ENCODE results near the gene JAKMIP1.
"Not testable (repeated sequence)": the region's sequence is repeated elsewhere in the genome, so short reads cannot be mapped to it uniquely, and the experiment has no call there.

JAKMIP1 gene

GRCh38 chr4:6013564-6013963 lies 186.8 kb downstream of the JAKMIP1 start:
- DNase-seq (ENCODE audit: low read depth), result no peak

GRCh38 chr4:6012200-6012599 lies 188.1 kb downstream of the JAKMIP1 start:
- no peak for DNase-seq (ENCODE audit: low read depth)

GRCh38 chr4:6011686-6012085 lies 188.7 kb downstream of the JAKMIP1 start:
- no peak for DNase-seq (ENCODE audit: low read depth)

- no peak for DNase-seq (ENCODE audit: low read depth)
Measured at GRCh38 chr4:6011271-6011671, 189.1 kb downstream of the JAKMIP1 start.

GRCh38 chr4:6010789-6011188 lies 189.6 kb downstream of the JAKMIP1 start:
- DNase-seq (ENCODE audit: low read depth), result no peak

GRCh38 chr4:6009452-6009851 lies 190.9 kb downstream of the JAKMIP1 start:
- DNase-seq (ENCODE audit: low read depth), result no peak

GRCh38 chr4:6008766-6009385 lies 191.5 kb downstream of the JAKMIP1 start:
- no peak for DNase-seq (ENCODE audit: low read depth)

GRCh38 chr4:6008092-6008551 lies 192.2 kb downstream of the JAKMIP1 start:
- DNase-seq (ENCODE audit: low read depth), result no peak

- no peak for DNase-seq (ENCODE audit: low read depth)
Measured at GRCh38 chr4:6005175-6005574, 195.2 kb downstream of the JAKMIP1 start.

GRCh38 chr4:6003485-6003884 lies 196.9 kb downstream of the JAKMIP1 start:
- DNase-seq (ENCODE audit: low read depth), result not testable (repeated sequence)

- DNase-seq (ENCODE audit: low read depth), result no peak
Measured at GRCh38 chr4:6002926-6003325, 197.4 kb downstream of the JAKMIP1 start.

GRCh38 chr4:6002492-6002833 lies 197.9 kb downstream of the JAKMIP1 start:
- no peak for DNase-seq (ENCODE audit: low read depth)

GRCh38 chr4:6001680-6002491 lies 198.5 kb downstream of the JAKMIP1 start:
- no peak for DNase-seq (ENCODE audit: low read depth)

GRCh38 chr4:5999830-6000365 lies 200.5 kb downstream of the JAKMIP1 start:
- DNase-seq (ENCODE audit: low read depth), result no peak

GRCh38 chr4:5999356-5999755 lies 201.0 kb downstream of the JAKMIP1 start:
- DNase-seq (ENCODE audit: low read depth), result no peak

- DNase-seq (ENCODE audit: low read depth), result peak; percentile 22
Measured at GRCh38 chr4:5998333-5998936, 201.9 kb downstream of the JAKMIP1 start.

GRCh38 chr4:5996641-5997040 lies 203.7 kb downstream of the JAKMIP1 start:
- no peak for DNase-seq (ENCODE audit: low read depth)

GRCh38 chr4:5995901-5996623 lies 204.3 kb downstream of the JAKMIP1 start:
- no peak for DNase-seq (ENCODE audit: low read depth)

- no peak for DNase-seq (ENCODE audit: low read depth)
Measured at GRCh38 chr4:5993876-5994811, 206.2 kb downstream of the JAKMIP1 start.

- not testable (repeated sequence) for DNase-seq (ENCODE audit: low read depth)
Measured at GRCh38 chr4:5993346-5993745, 207.0 kb downstream of the JAKMIP1 start.

GRCh38 chr4:5992828-5993321 lies 207.5 kb downstream of the JAKMIP1 start:
- no peak for DNase-seq (ENCODE audit: low read depth)

Measured in stimulated activated CD8-positive, alpha-beta memory T cell treated with anti-CD3 and anti-CD28 coated beads, Interleukin-7, amount 100 ng/mL, for 24 hours (primary cell).